DND-41 (cell line): ENCODE measurements around the gene ADNP.
A peak's percentile ranks its signal among the peaks of the same experiment; 100 is the strongest.

Experiments used
- ATAC-seq: fragments of 200-7000 bp; cut with Tn5 transposase; 3 replicates; pipeline ENCODE4 v1.9.1; 2021; ENCODE audit warnings: low read depth; ENCODE audit not compliant: insufficient read depth
- DNase-seq: peaks from one replicate; pipeline ENCODE4 v3.0.0-alpha.2; 2020
- H2AFZ ChIP-seq: 2 replicates; pipeline ENCODE4 v1.6.0; 2012; ENCODE audit warnings: low read depth, low read length
- H3K27ac ChIP-seq: 2 replicates; pipeline ENCODE4 v1.5.1; 2012; ENCODE audit warnings: low read length, inconsistent platforms
- H3K27me3 ChIP-seq: fragments of 200-600 bp; sonication (generic); 2 replicates; pipeline ENCODE4 v1.6.0; 2012; ENCODE audit warnings: low read length, mild to moderate bottlenecking, inconsistent platforms; ENCODE audit not compliant: insufficient read depth, poor library complexity
- H3K36me3 ChIP-seq: 2 replicates; pipeline ENCODE4 v1.5.1; 2012; ENCODE audit warnings: low read length, inconsistent platforms; ENCODE audit not compliant: insufficient read depth
- H3K4me1 ChIP-seq: 2 replicates; pipeline ENCODE4 v1.5.1; 2012; ENCODE audit warnings: mild to moderate bottlenecking, low read length; ENCODE audit not compliant: insufficient read depth
- H3K4me2 ChIP-seq: 2 replicates; pipeline ENCODE4 v1.6.0; 2012; ENCODE audit warnings: mild to moderate bottlenecking, moderate library complexity, low read length, inconsistent platforms; ENCODE audit not compliant: insufficient read depth
- H3K4me3 ChIP-seq, 2 experiments: fragments of 200-600 bp in 1 of 2; shearing (Covaris generic) in 1 of 2; 2 replicates each; pipeline ENCODE4 v1.5.1; 2012 to 2016; ENCODE audit warnings: inconsistent platforms in 2 of 2, low read length in 2 of 2, mild to moderate bottlenecking in 2 of 2, low read depth in 1 of 2, moderate library complexity in 1 of 2
- H3K79me2 ChIP-seq: 2 replicates; pipeline ENCODE4 v1.6.0; 2012; ENCODE audit warnings: low read length, inconsistent platforms; ENCODE audit not compliant: insufficient read depth
- H3K9ac ChIP-seq: 2 replicates; pipeline ENCODE4 v1.6.0; 2012; ENCODE audit warnings: low read depth, mild to moderate bottlenecking, inconsistent platforms, low read length, moderate library complexity
- H3K9me3 ChIP-seq: 2 replicates; pipeline ENCODE4 v1.5.1; 2012; ENCODE audit warnings: low read length, moderate library complexity, mild to moderate bottlenecking, inconsistent platforms; ENCODE audit not compliant: insufficient read depth, severe bottlenecking
- H4K20me1 ChIP-seq: 2 replicates; pipeline ENCODE4 v1.6.0; 2012; ENCODE audit warnings: low read length; ENCODE audit not compliant: insufficient read depth
- EZH2 ChIP-seq: IDR thresholded peaks from 3 replicates; pipeline ENCODE4 v1.6.1; 2012; ENCODE audit warnings: borderline replicate concordance, low read depth, mild to moderate bottlenecking, moderate library complexity, low read length, inconsistent platforms; ENCODE audit not compliant: severe bottlenecking
- TF ChIP-seq, protein P1 (sequence below): IDR thresholded peaks from 2 replicates; pipeline ENCODE4 v1.5.1; 2012; ENCODE audit warnings: borderline replicate concordance, low read length, moderate library complexity, mild to moderate bottlenecking; ENCODE audit not compliant: poor library complexity, severe bottlenecking; ENCODE audit errors: extremely low read depth

Gene ADNP

DNA sequence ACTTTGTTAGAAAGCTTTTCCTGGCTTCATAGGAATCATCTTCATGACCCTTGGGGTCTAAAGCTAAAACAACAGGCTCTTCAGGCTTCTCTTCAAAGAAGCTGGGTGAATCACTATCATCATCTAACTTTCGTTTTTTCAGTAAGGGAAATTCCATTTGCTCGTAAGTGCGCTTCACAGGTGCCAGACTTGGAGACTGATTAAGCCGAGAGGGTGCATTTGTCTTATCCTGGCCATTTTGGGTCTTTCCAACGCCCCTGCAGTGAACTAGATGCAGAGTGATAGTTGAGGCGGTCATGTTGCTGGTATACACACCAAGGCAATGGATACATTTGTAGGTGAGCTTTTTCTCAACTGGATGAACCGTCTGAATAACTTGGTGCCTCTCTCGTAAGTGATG is 38.8 kb downstream of the ADNP start:
- H3K79me2 ChIP-seq, result peaks cover 6% of the 10 kb centered on the region
- no peaks in the 10 kb centered on the region for H3K9me3 ChIP-seq
- H3K36me3 ChIP-seq, result peaks cover 95% of the 10 kb centered on the region
- H3K27me3 ChIP-seq, result no peaks in the 10 kb centered on the region
- no peak overlapping the region for H3K27ac ChIP-seq
- no peak overlapping the region for H3K4me3 ChIP-seq
- no peak overlapping the region for H3K4me2 ChIP-seq
- no peak overlapping the region for H2AFZ ChIP-seq
- no peak overlapping the region for H3K9ac ChIP-seq
- ATAC-seq (no peak), DNase-seq (no peak)
- TF ChIP-seq EZH2, result no peak
- TF ChIP-seq, protein P1, sequence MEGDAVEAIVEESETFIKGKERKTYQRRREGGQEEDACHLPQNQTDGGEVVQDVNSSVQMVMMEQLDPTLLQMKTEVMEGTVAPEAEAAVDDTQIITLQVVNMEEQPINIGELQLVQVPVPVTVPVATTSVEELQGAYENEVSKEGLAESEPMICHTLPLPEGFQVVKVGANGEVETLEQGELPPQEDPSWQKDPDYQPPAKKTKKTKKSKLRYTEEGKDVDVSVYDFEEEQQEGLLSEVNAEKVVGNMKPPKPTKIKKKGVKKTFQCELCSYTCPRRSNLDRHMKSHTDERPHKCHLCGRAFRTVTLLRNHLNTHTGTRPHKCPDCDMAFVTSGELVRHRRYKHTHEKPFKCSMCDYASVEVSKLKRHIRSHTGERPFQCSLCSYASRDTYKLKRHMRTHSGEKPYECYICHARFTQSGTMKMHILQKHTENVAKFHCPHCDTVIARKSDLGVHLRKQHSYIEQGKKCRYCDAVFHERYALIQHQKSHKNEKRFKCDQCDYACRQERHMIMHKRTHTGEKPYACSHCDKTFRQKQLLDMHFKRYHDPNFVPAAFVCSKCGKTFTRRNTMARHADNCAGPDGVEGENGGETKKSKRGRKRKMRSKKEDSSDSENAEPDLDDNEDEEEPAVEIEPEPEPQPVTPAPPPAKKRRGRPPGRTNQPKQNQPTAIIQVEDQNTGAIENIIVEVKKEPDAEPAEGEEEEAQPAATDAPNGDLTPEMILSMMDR, result no peak
- H4K20me1 ChIP-seq, result peaks cover 65% of the 10 kb centered on the region
- no peaks in the 10 kb centered on the region for H3K4me1 ChIP-seq

DNA sequence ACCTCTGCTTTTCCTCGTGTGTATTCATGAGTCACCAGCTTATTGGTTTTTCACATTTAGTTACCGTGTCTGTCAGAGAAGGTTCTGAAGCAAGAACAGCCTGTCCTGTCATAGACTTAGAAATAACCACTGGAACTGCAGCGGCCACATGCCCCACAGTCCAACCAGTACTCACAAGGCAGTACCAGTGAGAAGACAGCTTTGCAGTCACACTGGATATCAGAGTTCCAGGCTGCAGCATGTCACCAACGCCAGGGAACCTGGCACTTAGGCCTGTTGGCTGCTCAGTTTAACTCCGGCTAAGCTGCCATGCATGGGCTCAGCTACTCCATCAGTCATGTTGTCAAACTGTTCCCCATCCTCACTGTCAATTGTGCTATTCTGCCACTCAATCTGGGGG is 40.1 kb downstream of the ADNP start:
- Histone ChIP-seq H3K9ac (no peak overlapping the region), H4K20me1 (peaks cover 68% of the 10 kb centered on the region), H3K79me2 (peaks cover 4% of the 10 kb centered on the region; the same call in 1 of the 2 replicates), H3K27ac (no peak overlapping the region), H3K4me2 (no peak overlapping the region), H2AFZ (no peak overlapping the region), H3K36me3 (peaks cover 84% of the 10 kb centered on the region), H3K9me3 (no peaks in the 10 kb centered on the region), H3K27me3 (no peaks in the 10 kb centered on the region), H3K4me1 (no peaks in the 10 kb centered on the region), H3K4me3 (no peak overlapping the region)
- no peak for ATAC-seq
- TF ChIP-seq, protein P1, result no peak
- no peak for TF ChIP-seq EZH2
- no peak for DNase-seq

DNA sequence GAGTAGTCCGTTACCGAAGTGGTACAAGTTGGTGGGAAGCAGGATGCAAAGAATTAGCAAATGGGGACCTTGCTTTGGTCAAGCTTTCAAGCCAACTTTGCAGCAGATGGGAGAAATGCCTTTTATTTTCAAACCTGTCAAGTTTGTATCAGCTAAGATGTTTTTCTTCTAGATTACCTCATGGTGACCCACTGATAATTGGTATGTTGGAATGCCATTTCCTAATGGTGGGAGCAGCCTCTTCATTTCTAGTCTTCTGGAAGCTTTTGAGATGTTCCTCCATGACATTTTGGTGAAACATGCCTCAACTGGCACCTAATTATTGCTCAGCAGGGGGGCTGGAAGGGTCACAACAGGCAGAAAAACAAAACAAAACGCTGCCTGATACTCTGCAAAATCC is 43.7 kb downstream of the ADNP start:
- H2AFZ ChIP-seq, result no peak overlapping the region
- H3K9me3 ChIP-seq, result no peaks in the 10 kb centered on the region
- H4K20me1 ChIP-seq, result peaks cover 67% of the 10 kb centered on the region
- TF ChIP-seq, protein P1, result no peak
- no peak for TF ChIP-seq EZH2
- H3K27ac ChIP-seq, result no peak overlapping the region
- ATAC-seq, result no peak
- H3K4me2 ChIP-seq, result no peak overlapping the region
- H3K4me3 ChIP-seq, result no peak overlapping the region
- H3K27me3 ChIP-seq, result no peaks in the 10 kb centered on the region
- H3K79me2 ChIP-seq, result no peaks in the 10 kb centered on the region; the same call in 1 of the 2 replicates
- H3K9ac ChIP-seq, result no peak overlapping the region
- H3K36me3 ChIP-seq, result peaks cover 50% of the 10 kb centered on the region
- no peak for DNase-seq
- H3K4me1 ChIP-seq, result no peaks in the 10 kb centered on the region

DNA sequence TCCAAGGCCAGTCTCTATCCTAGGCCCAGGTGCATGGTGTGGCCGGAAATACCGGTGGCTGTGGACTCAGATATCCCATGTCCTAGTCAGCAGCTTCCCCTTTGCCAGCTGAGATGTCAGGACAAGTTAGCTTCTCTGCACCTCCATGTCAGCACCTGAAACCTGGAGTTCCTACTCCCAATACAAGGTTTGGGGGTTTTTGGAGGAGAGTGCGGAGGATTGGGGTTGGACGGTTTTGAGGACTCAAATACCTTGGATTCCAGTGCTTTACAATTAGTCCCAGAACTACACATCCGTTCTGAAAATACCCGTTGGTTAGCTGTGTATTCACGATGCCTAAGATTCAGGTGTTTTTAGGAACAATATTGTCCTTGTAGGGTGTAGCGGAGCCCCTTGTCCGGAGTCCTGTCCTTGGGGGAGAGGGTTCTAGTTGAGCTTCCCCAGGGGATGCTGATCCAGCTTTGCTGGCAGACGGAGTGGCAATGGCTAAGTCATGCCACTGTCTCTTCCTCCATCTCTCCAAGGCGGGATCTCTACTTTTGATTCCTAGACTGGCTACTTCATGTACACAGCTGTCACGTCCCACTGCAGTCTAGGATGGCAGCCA is 45.0 kb downstream of the ADNP start:
- Histone ChIP-seq H3K4me1 (no peaks in the 10 kb centered on the region), H3K4me2 (no peak overlapping the region), H3K79me2 (no peaks in the 10 kb centered on the region; the same call in 1 of the 2 replicates), H3K9me3 (no peaks in the 10 kb centered on the region), H3K4me3 (no peak overlapping the region), H3K27me3 (no peaks in the 10 kb centered on the region), H3K9ac (no peak overlapping the region), H4K20me1 (peaks cover 55% of the 10 kb centered on the region), H2AFZ (no peak overlapping the region), H3K27ac (no peak overlapping the region), H3K36me3 (peaks cover 37% of the 10 kb centered on the region)
- DNase-seq, result no peak
- no peak for TF ChIP-seq EZH2
- TF ChIP-seq, protein P1, result no peak
- ATAC-seq, result 0 out of 3 replicates have a peak, but pooled peaks have one; percentile 8
